ENCODE results near the gene CLP1.
A peak's percentile ranks its signal among the peaks of the same experiment; 100 is the strongest.
"Not testable (repeated sequence)": the region's sequence is repeated elsewhere in the genome, so short reads cannot be mapped to it uniquely, and the experiment has no call there.

Gene CLP1

DNA sequence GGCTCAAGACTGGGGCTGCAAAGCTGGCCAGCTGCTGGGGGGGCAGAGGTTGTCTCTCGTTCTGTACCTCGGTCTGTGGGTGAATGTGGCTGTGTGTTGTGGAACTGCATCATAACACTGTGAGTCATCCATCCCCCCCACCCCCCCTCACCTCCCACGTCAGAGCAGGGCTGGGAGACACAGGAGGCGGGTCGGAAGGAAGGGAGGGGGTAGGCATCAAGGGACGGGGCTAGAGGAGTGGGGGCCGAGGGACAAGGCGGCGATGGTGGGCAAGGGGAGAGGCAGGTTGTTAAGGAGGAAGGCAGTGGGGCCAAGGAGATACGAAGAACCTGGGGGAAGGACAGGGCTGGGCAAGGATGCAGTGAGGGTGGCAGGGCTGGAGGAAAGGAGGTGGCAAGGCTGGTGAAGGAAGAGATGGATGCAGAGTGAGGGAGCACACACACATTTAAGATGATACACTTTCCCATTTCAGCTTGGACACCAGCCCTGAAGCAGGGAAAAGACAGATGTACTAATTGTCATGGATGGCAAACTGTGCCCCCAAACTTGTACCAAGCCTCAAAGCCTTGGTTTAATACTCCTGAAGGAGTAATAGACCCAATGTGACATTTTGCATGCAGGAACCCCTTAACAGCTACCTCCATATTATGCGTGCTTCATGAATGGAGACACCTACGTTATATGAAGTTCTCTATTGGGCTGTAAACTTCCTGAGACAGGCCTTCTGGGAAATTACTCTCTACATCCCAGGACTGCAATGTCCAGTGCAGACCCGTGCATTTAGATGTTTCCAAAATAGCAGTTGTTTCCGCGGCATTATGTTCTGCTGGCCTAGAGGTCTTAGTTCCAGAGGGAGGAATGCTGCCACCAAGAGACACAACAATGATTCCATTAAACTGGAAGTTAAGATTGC, 7.5 kb upstream of the CLP1 start, which contains the start of gene YPEL4:
YPEL4 (minus strand) TSS at position 87 of the 913 bp plus-strand sequence. CDS start 2,805 bp downstream, outside the sequence.
- H3K4me3 ChIP-seq (replicated peaks; ENCODE audit: low read depth, low read length), result peak within 1 kb of the TSS; percentile 74
- DNase-seq (ENCODE audit: low read depth), result peak; percentile 85
- TF ChIP-seq, protein P1, sequence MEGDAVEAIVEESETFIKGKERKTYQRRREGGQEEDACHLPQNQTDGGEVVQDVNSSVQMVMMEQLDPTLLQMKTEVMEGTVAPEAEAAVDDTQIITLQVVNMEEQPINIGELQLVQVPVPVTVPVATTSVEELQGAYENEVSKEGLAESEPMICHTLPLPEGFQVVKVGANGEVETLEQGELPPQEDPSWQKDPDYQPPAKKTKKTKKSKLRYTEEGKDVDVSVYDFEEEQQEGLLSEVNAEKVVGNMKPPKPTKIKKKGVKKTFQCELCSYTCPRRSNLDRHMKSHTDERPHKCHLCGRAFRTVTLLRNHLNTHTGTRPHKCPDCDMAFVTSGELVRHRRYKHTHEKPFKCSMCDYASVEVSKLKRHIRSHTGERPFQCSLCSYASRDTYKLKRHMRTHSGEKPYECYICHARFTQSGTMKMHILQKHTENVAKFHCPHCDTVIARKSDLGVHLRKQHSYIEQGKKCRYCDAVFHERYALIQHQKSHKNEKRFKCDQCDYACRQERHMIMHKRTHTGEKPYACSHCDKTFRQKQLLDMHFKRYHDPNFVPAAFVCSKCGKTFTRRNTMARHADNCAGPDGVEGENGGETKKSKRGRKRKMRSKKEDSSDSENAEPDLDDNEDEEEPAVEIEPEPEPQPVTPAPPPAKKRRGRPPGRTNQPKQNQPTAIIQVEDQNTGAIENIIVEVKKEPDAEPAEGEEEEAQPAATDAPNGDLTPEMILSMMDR (IDR thresholded peaks at IDR 0.05; ENCODE audit: low read length, missing control alignments), result no peak

DNA sequence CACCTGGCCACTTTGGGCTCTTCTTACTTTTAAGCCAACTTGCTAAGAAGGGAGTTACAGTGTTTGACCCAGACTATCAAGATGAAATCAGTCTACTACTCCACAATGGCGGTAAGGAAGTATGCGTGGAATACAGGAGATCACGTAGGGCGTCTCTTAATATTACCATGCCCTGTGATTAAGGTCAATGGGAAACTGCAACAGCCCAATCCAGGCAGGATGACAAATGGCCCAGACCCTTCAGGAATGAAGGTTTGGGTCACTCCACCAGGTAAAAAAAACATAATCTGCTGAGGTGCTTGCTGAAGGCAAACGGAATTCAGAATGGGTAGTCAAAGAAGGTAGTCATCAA, 6.8 kb upstream of the CLP1 start:
- TF ChIP-seq, protein P1 (IDR thresholded peaks at IDR 0.05; ENCODE audit: low read length, missing control alignments), result no peak
- no peak overlapping the region for H3K4me3 ChIP-seq (replicated peaks; ENCODE audit: low read depth, low read length)
- no peak for DNase-seq (ENCODE audit: low read depth)

DNA sequence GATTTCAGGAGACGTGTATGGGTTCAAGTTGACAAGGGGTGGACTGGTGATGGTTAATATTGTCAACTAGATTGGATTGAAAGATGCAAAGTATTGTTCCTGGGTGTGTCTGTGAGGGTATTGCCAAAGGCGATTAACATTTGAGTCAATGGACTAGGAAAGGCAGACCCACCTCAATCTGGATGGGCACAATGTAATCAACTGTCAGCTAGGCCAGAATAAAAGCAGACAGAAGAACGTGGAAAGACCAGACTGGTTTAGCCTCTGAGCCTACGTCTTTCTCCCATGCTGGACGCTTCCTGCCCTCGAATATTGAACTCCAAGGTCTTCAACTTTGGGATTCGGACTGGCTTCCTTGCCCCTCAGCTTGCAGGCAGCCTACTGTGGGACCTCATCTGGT, 6.2 kb upstream of the CLP1 start:
- no peak overlapping the region for H3K4me3 ChIP-seq (replicated peaks; ENCODE audit: low read depth, low read length)
- no peak for DNase-seq (ENCODE audit: low read depth)
- TF ChIP-seq, protein P1 (IDR thresholded peaks at IDR 0.05; ENCODE audit: low read length, missing control alignments), result no peak

DNA sequence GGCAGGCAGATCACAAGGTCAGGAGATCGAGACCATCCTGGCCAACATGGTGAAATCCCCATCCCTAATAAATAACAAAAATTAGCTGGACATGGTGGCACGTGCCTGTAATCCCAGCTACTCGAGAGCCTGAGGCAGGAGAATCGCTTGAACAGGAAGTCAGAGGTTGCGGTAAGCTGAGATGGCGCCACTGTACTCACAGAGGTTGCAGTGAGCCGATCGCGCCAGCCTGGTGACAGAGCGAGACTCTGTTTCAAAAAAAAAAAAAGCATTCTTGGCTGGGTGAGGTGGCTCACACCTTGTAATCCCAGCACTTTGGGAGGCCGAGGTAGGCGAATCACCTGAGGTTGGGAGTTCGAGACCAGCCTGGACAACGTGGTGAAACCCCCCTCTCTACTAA, 5.3 kb upstream of the CLP1 start:
- H3K4me3 ChIP-seq (replicated peaks; ENCODE audit: low read depth, low read length); DNase-seq (ENCODE audit: low read depth): not testable (repeated sequence)

DNA sequence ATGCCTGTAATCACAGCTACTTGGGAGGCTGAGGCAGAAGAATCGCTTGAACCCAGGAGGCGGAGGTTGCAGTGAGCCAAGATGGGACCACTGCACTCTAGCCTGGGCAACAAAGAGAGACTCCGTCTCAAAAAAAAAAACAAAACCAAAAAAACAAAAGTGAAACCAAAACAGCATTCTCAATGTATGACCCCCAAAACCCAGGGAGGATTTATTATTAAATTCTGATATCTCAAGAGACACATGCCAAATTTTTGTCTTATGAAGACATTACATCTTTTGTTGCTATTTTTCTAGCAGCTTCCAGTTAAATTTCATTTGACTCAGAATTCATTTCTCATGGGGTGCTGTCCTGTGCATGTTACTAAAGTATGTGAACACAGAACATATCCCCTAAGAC, 4.9 kb upstream of the CLP1 start:
- TF ChIP-seq, protein P1 (IDR thresholded peaks at IDR 0.05; ENCODE audit: low read length, missing control alignments), result no peak
- DNase-seq (ENCODE audit: low read depth), result no peak
- H3K4me3 ChIP-seq (replicated peaks; ENCODE audit: low read depth, low read length), result no peak overlapping the region

DNA sequence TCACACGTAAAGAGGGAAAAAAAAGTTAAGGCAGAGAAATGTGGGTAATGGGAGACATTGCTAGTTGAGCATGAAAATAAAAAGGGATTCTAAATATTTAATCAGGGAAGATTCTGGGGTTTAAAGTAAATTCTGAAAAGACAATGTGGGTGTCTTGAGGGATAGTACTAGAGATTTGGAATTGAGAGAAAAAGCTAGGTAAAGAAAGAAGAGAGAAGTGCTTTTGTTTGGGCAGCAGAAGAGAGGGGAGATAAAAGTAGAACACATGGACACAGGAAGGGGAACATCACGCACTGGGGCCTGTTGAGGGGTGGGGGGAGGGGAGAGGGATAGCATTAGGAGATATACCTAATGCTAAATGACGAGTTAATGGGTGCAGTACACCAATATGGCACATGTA, 4.4 kb upstream of the CLP1 start:
- DNase-seq (ENCODE audit: low read depth), result no peak
- TF ChIP-seq, protein P1 (IDR thresholded peaks at IDR 0.05; ENCODE audit: low read length, missing control alignments), result no peak
- H3K4me3 ChIP-seq (replicated peaks; ENCODE audit: low read depth, low read length), result no peak overlapping the region

DNA sequence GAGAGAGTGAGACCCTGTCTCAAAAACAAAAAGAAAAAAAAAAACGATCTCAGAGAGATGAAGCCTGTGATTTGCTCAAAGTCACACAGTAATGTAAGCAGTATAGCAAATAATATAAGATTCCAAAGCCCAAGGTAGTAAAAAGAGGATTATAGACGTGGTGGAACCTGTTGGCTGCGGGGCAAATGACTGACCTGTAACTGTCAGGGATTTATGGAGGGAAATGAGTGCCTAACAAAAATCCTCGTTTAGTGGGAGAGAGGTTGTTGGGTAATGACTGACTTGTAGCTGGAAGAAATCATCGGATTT, 723 bp upstream of the CLP1 start:
- TF ChIP-seq, protein P1 (IDR thresholded peaks at IDR 0.05; ENCODE audit: low read length, missing control alignments), result no peak
- no peak for DNase-seq (ENCODE audit: low read depth)
- peak overlapping the region; percentile 66 for H3K4me3 ChIP-seq (replicated peaks; ENCODE audit: low read depth, low read length)
